Left lobe of liver (tissue), 2 donors: ENCODE data around the gene CUX1. TPM values are rescaled to one million over a fixed set of nuclear protein-coding genes. Genes with fewer than 3 reads are reported as not detected.
"Not testable (repeated sequence)": the region's sequence is repeated elsewhere in the genome, so short reads cannot be mapped to it uniquely, and the experiment has no call there.

Experiments used
- ATAC-seq: fragments of 200-7000 bp; cut with Tn5 transposase; one replicate; pipeline ENCODE4 v1.9.1; 2020; ENCODE audit warnings: mild to moderate bottlenecking, moderate library complexity
- DNase-seq: peaks from one replicate; pipeline ENCODE4 v3.0.0-alpha.2; 2020; ENCODE audit warnings: low spot score
- total RNA-seq: library from RNA; stranded (reverse); gene quantifications from one replicate; pipeline ENCODE4 v1.2.1, GENCODE V29; 2021
- donor health status: DM: no; HTN: no; CAD: no; lungs with moderate emphysema.
- donor health status: DM: no; HTN: yes; CAD: no.

The CUX1 gene
- total RNA-seq, 1 donor from 2014 or later = 42.0 TPM

- no peak for ATAC-seq
- DNase-seq = no peak
Measured at GRCh38 chr7:101990811-101991418, 173.5 kb downstream of the CUX1 start.

DNA sequence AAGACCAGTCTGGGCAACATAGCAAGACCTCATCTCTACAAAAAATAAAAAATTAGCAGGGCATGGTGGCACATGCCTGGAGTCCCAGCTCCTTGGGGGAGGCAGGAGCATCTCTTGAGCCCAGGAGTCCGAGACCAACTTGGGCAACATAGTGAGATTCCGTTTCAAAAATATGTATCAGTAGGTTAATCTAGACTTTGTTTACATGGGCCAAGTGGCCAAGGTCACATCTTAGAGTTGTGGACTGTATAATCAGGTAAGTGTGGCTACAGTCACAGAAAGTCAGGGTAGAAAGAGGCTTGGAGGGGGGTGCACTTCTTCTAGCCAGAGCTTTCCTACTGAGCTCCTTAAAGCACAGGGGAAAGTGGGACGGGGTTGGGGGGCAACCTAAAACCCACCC lies 174.4 kb downstream of the CUX1 start:
- ATAC-seq (no peak), DNase-seq (no peak)

- ATAC-seq (no peak), DNase-seq (no peak)
Measured at GRCh38 chr7:101993311-101993710, 175.9 kb downstream of the CUX1 start.

DNA sequence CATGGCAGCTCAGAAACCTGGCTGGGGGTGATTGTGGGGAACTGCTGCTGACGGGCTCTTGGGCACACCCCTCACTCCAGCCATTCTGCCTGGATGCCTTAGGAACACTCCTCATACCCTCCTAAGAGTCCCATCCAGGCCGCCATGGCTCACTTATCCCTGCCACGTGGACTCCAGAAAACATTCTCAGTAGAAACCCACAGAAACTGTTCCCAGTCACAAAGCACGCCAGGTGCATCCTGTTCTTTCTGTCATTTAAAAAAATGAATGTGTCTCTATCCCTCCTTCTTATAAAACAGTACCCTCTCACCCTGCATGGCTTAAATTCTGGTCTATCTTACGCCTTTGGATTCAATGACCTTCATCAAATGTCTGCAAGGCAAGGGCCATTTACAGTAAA lies 177.7 kb downstream of the CUX1 start:
- DNase-seq (no peak), ATAC-seq (no peak)

DNA sequence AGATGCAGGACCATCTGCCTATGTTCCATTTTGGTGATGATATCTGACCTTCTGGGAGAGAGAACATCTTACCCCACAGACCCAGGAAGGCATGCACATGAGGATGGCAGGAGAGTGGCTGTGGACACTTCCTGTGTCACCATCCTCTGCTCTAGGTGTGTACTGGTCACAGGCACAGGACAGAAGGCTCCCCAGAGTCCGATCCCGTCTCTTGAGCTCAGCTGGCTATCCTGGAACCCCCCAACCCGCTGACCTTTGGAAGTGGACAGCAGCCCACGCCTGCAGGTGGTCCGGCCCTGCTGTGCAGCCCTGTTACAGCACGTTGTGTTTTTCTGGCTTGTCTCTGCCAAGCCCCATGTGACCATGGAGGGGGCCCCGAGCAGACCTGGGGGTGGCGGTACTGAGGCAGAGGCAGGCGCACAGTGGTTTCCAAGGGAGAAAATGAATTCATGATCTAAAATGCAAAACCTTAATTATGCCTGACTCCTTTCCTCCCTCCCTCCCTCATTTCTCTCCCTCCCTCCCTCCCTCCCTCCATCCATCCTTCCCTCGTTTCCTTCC lies 178.8 kb downstream of the CUX1 start:
- DNase-seq (no peak), ATAC-seq (no peak)

DNA sequence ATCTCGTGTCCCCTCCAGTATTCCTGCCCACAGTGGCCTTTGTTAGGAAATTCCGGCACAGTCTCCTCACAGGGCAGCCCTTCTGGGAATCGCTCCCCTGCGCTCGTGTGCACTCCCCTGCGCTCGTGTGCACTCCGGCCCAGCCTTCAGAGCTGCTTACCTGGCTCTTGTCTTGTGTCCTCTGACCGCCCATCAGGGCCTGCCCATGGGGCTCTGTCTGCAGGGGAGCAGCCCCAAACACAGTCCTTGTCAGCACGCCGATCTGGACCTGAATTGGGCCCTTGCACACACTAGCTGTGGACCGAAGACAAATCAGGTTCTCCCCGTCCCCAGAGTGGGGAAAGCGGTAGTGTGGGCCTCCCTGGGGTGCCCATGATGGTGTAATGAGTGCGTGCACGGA lies 179.4 kb downstream of the CUX1 start:
- ATAC-seq = no peak
- DNase-seq = no peak

- DNase-seq (no peak), ATAC-seq (peak; percentile 20)
Measured at GRCh38 chr7:101998029-101998905, 180.8 kb downstream of the CUX1 start.

DNA sequence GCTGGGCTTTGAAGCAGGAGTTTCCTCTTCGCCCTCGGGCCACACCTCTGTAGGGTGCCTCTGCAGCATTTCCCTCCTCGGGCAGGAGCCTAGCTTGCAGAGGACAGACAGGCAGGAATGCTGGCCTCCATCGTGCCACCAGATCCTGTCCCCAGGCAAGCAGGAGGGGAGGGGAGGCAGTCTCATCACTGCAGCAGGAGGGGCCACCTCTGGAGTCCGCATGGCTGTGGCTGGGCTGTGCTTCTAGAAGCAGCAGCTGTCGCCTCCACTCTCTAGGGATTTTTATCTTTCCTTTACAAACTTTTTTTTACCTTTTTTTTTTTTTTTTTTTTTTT lies 181.4 kb downstream of the CUX1 start:
- no peak for DNase-seq
- no peak for ATAC-seq

- DNase-seq (no peak), ATAC-seq (no peak)
Measured at GRCh38 chr7:101999393-101999792, 182.0 kb downstream of the CUX1 start.

DNA sequence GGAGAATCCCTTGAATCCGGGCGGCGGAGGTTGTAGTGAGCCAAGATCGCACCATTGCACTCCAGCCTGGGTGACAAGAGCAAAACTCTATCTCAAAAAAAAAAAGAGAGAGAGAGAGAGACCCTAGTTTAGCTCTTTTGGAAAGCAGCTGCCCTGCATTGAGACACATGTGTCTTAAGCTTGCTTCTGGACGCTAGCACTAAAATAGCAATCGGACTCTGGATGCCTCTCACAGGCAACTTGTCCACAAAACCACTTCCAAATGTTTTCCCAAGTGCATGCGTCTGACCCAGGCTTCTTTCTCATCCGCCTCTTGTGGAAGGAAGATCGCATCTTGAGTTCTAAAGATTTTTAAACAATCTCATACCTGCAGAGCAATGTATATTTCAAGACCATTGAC lies 182.7 kb downstream of the CUX1 start:
- DNase-seq (no peak), ATAC-seq (no peak)

DNA sequence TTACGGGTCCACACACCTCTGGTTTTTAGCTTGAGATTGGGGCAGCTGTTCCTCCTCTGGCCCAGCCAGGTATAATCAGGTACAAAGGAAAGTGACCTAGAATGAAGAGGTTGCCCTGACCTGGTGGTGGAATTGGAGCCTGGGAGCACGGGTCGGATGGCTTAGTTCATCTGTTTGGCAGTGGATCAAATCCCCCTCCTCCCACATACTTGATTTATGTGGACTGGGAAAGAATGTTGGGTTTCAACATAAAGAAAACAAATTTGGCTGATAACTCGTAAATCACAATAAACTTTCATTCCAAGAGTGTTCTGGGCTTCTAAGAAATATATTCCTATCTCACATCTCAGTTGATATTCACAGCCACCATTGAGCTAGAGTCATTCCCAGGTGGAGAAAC lies 186.8 kb downstream of the CUX1 start:
- DNase-seq (no peak), ATAC-seq (peak; percentile 14)

GRCh38 chr7:102004848-102005247 lies 187.4 kb downstream of the CUX1 start:
- no peak for ATAC-seq

GRCh38 chr7:102005933-102006480 lies 188.6 kb downstream of the CUX1 start:
- ATAC-seq = no peak
- no peak for DNase-seq

More at GRCh38 chr7:102004848-102005247, 187.4 kb downstream of the CUX1 start:
- no peak for DNase-seq

DNA sequence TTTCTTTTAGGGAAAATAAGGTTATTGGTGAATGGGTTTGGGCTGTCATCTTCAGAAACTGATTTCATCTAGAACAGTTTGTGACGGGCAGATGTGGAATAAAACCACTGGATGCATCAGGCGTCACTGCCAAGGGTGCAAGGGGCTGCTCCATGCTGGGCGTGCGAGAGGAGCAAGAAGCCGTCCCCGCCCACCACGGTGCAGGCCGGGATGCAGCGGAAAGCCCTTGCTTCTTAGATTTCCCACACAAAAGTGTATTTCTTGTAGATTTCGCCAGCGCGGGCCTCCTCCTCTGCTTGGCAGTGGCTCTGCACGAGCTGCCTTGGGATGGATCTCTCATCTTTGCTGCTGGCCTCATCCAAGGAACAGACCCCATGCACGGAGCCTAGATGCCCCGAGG lies 189.3 kb downstream of the CUX1 start:
- no peak for ATAC-seq

GRCh38 chr7:102008535-102009262 lies 191.3 kb downstream of the CUX1 start:
- ATAC-seq (peak; percentile 25), DNase-seq (no peak)

More for the DNA sequence above, 189.3 kb downstream of the CUX1 start:
- no peak for DNase-seq

GRCh38 chr7:102009628-102010027 lies 192.2 kb downstream of the CUX1 start:
- no peak for ATAC-seq
- DNase-seq = no peak

GRCh38 chr7:102012112-102012830 lies 194.8 kb downstream of the CUX1 start:
- not testable (repeated sequence) for DNase-seq, ATAC-seq

DNA sequence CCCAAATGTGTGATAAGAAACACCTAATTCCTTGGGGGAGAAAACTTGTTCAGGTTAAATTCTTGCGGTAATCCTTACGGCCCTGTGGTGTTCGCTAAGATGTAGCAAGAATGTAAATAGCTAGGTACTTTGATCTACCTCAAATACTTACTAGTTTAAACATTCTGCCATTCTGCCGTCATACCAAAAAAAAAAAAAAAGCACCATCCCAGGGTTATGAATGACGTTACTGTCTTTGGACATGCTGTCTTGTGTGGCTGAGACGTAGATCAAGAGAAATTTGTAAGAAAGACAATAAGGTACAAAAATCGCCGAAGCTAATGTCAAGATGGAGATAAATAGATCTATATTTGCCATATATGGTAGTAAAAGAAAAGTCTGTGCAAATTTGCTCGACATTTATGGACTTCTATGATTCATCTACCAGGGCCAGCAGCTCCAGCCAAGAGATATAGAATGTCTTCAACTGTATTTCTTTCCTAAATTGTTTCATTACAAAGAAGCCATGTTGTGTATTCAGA lies 195.6 kb downstream of the CUX1 start:
- DNase-seq (no peak), ATAC-seq (no peak)

DNA sequence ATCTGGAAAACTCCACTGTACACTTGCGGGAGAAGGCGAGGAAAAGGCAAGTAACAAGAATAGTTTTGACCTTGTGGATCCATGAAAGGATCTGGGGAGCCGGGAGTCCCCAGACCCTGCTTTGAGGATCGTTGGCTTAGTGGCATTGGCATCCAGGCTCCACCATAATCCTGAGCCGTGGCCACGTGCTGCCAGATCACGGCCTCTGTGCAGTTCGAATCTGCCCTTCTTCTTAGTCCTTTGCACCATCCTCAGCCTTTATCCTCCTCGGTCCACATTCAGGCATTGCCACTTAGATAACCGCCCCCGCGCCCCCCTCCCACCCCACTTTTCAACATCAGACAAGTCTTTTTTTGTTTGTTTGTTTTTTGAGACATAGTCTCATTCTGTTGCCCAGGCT lies 201.4 kb downstream of the CUX1 start:
- DNase-seq = no peak
- ATAC-seq = no peak

DNA sequence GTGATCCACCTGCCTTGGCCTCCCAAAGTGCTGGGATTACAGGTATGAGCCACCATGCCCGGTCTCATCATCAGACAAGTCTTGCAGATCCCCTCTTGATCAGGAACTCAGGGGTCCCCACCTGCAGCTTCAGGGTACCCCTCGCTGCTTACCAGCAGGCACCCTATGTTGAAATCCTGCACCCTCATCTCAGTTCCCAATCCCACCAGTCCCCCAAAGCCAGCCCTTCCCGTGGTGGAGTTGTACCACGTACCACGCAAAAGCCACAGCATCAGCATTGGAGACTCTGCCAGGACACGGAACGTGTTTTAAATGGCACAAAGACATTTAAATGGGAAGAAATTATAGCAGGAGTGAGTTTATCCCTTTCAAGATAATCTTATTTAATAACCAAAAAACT lies 202.0 kb downstream of the CUX1 start:
- ATAC-seq (no peak), DNase-seq (no peak)
